Activated naive CD8-positive, alpha-beta T cell (primary cell): ENCODE measurements around the gene GPSM3.
"Not testable (repeated sequence)": the region's sequence is repeated elsewhere in the genome, so short reads cannot be mapped to it uniquely, and the experiment has no call there.

Source experiments
- H3K27ac Mint-ChIP-seq: one replicate; pipeline ENCODE4 v1.8.0; 2021; ENCODE audit warnings: mixed read lengths
- H3K27me3 Mint-ChIP-seq: one replicate; pipeline ENCODE4 v1.8.0; 2021; ENCODE audit warnings: mixed read lengths
- H3K36me3 Mint-ChIP-seq: one replicate; pipeline ENCODE4 v1.8.0; 2021; ENCODE audit warnings: mixed read lengths
- H3K4me1 Mint-ChIP-seq: one replicate; pipeline ENCODE4 v1.8.0; 2021; ENCODE audit warnings: low read depth, mixed read lengths
- H3K4me3 Mint-ChIP-seq: one replicate; pipeline ENCODE4 v1.8.0; 2021; ENCODE audit warnings: mild to moderate bottlenecking, mixed read lengths
- H3K9me3 Mint-ChIP-seq: one replicate; pipeline ENCODE4 v1.8.0; 2021; ENCODE audit warnings: low read depth, mixed read lengths

GPSM3 gene

GRCh38 chr6:32194825-32195651 lies 2.6 kb upstream of the GPSM3 start:
- Mint-ChIP-seq H3K4me1 (peaks cover 41% of the 10 kb centered on the region), H3K9me3 (no peaks in the 10 kb centered on the region), H3K27me3 (no peaks in the 10 kb centered on the region), H3K27ac (peak overlapping the region; percentile 97), H3K36me3 (no peaks in the 10 kb centered on the region), H3K4me3 (peak overlapping the region; percentile 93)

GRCh38 chr6:32194388-32194787 lies 1.9 kb upstream of the GPSM3 start:
- no peaks in the 10 kb centered on the region for H3K9me3 Mint-ChIP-seq
- peaks cover 41% of the 10 kb centered on the region for H3K4me1 Mint-ChIP-seq
- no peaks in the 10 kb centered on the region for H3K27me3 Mint-ChIP-seq
- H3K4me3 Mint-ChIP-seq = peak overlapping the region; percentile 93
- H3K27ac Mint-ChIP-seq = peak overlapping the region; percentile 97
- H3K36me3 Mint-ChIP-seq = no peaks in the 10 kb centered on the region

GRCh38 chr6:32193096-32193495 lies 653 bp upstream of the GPSM3 start:
- H3K36me3 Mint-ChIP-seq = not testable (repeated sequence)

DNA sequence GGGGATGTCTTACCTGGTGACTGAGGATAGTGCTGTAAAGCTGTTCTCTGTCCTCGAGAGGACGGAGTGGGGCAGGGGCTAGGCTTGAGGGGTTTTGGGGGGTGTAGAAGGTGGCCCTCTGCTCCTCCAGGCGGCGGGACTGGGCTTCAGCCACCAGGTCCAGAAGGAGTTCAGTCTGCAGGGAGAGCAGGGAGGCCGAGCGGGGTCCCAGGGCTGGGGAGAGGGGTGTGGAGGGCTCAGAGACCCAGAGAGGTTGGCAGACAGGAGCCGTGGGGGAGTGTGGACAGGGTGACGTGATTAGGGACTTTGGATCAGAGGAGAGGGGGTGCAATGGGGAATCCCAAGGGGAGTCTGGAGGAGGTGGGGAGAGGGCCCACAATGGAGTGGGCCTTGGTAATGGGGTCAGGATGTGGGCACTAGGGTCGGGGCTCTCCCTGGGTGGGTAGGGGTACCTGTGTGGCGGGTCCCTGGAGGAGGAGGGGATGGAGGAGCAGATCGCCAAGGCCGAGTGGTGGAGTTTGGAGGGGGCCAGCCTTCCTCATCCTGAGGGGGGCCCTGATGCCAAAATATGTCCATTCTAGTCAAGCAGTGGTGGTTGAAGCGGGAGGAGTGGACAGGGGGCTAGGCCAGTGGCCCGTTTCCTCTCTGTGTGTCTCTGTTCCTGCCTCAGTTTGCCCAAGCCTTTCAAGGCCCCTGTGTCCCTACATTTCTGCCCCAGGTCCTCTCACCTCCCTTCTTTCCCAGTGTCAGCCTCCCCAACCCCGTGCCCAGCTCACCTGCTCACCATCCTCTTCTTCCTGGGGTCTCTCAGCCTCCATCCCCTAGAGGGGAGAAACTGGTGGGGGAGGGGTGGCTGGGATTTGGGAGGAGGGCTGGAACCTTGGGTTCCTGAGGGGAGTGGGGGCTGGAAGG lies 491 bp downstream of the GPSM3 start:
- peak overlapping the region; percentile 94 for H3K4me3 Mint-ChIP-seq
- H3K27ac Mint-ChIP-seq = peak overlapping the region; percentile 97
- H3K27me3 Mint-ChIP-seq = no peaks in the 10 kb centered on the region
- H3K4me1 Mint-ChIP-seq = peaks cover 65% of the 10 kb centered on the region
- H3K9me3 Mint-ChIP-seq = no peaks in the 10 kb centered on the region
- H3K36me3 Mint-ChIP-seq = peaks cover 7% of the 10 kb centered on the region

More at GRCh38 chr6:32193096-32193495, 653 bp upstream of the GPSM3 start:
- Mint-ChIP-seq H3K27ac (peak overlapping the region; percentile 97), H3K4me1 (peaks cover 54% of the 10 kb centered on the region), H3K4me3 (peak overlapping the region; percentile 94)
- not testable (repeated sequence) for H3K9me3 Mint-ChIP-seq, H3K27me3 Mint-ChIP-seq

GRCh38 chr6:32190911-32191677 lies 1.3 kb downstream of the GPSM3 start:
- Mint-ChIP-seq H3K9me3 (no peaks in the 10 kb centered on the region), H3K36me3 (peaks cover 7% of the 10 kb centered on the region), H3K4me3 (peak overlapping the region; percentile 94), H3K27me3 (no peaks in the 10 kb centered on the region), H3K27ac (peak overlapping the region; percentile 97), H3K4me1 (peaks cover 70% of the 10 kb centered on the region)

- peaks cover 11% of the 10 kb centered on the region for H3K36me3 Mint-ChIP-seq
- peak within 1 kb of the TSS; percentile 97 for H3K27ac Mint-ChIP-seq
Observed at GRCh38 chr6:32190054-32190851, 2.2 kb downstream of the GPSM3 start, which contains the start of gene PBX2. PBX2 (minus strand) TSS chr6:32190202; CDS start chr6:32189915, 287 bp downstream.

GRCh38 chr6:32189742-32190053 lies 2.7 kb downstream of the GPSM3 start:
- Mint-ChIP-seq H3K4me1 (peaks cover 72% of the 10 kb centered on the region), H3K36me3 (peaks cover 11% of the 10 kb centered on the region), H3K9me3 (no peaks in the 10 kb centered on the region), H3K27me3 (no peaks in the 10 kb centered on the region), H3K4me3 (peak overlapping the region; percentile 95), H3K27ac (peak overlapping the region; percentile 94)

More at GRCh38 chr6:32190054-32190851, 2.2 kb downstream of the GPSM3 start, which contains the start of gene PBX2:
- H3K4me3 Mint-ChIP-seq = peak within 1 kb of the TSS; percentile 95
- no peaks in the 10 kb centered on the region for H3K27me3 Mint-ChIP-seq
- H3K4me1 Mint-ChIP-seq = peaks cover 75% of the 10 kb centered on the region
- H3K9me3 Mint-ChIP-seq = no peaks in the 10 kb centered on the region

- Mint-ChIP-seq H3K4me3 (peak overlapping the region; percentile 95), H3K9me3 (no peaks in the 10 kb centered on the region), H3K4me1 (peaks cover 68% of the 10 kb centered on the region), H3K27ac (peak overlapping the region; percentile 94), H3K36me3 (peaks cover 11% of the 10 kb centered on the region), H3K27me3 (no peaks in the 10 kb centered on the region)
Observed at GRCh38 chr6:32189069-32189741, 3.2 kb downstream of the GPSM3 start.

- Mint-ChIP-seq H3K4me1 (peaks cover 62% of the 10 kb centered on the region), H3K27ac (peak overlapping the region; percentile 94), H3K4me3 (peak overlapping the region; percentile 95), H3K27me3 (no peaks in the 10 kb centered on the region), H3K9me3 (no peaks in the 10 kb centered on the region), H3K36me3 (peaks cover 11% of the 10 kb centered on the region)
Observed at GRCh38 chr6:32188381-32189068, 3.9 kb downstream of the GPSM3 start.

- not testable (repeated sequence) for H3K9me3 Mint-ChIP-seq, H3K27me3 Mint-ChIP-seq
- peaks cover 11% of the 10 kb centered on the region for H3K36me3 Mint-ChIP-seq
- peaks cover 56% of the 10 kb centered on the region for H3K4me1 Mint-ChIP-seq
- peak overlapping the region; percentile 94 for H3K27ac Mint-ChIP-seq
- H3K4me3 Mint-ChIP-seq = peak overlapping the region; percentile 95
Observed at GRCh38 chr6:32187725-32188380, 4.6 kb downstream of the GPSM3 start.

DNA sequence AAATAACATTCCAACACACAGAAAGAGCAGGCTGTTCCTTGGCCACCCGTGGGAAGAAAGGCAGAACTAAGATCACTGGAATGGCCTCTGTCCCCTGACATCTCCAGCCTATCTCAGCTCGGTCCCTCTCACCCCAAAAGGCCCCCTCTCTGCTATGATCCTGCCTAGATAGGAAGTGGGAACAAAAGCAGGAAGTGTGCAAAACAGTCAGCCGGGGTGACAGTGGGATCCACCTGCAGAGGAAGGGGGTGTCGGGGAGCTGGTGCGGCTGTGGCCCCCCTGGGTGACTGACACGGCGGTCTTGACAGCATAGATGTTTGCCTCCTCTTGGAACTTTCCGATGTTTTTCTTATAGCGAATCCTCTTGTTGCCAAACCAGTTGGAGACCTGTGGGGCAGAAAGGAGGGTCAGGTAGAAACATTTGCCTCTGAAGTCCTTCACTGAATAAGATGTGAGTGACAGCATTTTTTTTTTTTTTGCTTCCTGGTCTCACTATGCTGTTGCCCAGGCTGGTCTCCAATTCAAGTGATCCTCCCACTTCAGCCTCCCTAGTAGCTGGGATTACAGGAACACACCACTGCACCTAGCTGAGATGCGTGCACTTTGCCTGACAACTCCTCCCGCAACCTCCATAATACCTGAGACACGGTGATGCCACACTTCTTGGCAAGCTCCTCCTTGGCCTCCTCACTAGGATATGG lies 5.3 kb downstream of the GPSM3 start:
- Mint-ChIP-seq H3K4me1 (peaks cover 56% of the 10 kb centered on the region), H3K4me3 (peak overlapping the region; percentile 95), H3K36me3 (peaks cover 11% of the 10 kb centered on the region), H3K27me3 (no peaks in the 10 kb centered on the region), H3K9me3 (no peaks in the 10 kb centered on the region), H3K27ac (peak overlapping the region; percentile 94)

- H3K9me3 Mint-ChIP-seq, H3K27me3 Mint-ChIP-seq: not testable (repeated sequence)
- Mint-ChIP-seq H3K27ac (peak overlapping the region; percentile 94), H3K4me1 (peaks cover 54% of the 10 kb centered on the region), H3K4me3 (peak overlapping the region; percentile 95), H3K36me3 (peaks cover 11% of the 10 kb centered on the region)
Observed at GRCh38 chr6:32186151-32186840, 6.1 kb downstream of the GPSM3 start.
